Activated CD4-positive, alpha-beta T cell treated with anti-CD3 and anti-CD28 coated beads, Interleukin-2, Interleukin-4, amounts not matched to agents 100 ng/mL and 50 ng/mL, durations not matched to agents 16 hours and 8 hours (primary cell): Measurements from ENCODE around the gene FMN1.
A peak's percentile ranks its signal among the peaks of the same experiment; 100 is the strongest.

ENCODE experiments used
- DNase-seq: peaks from one replicate; pipeline ENCODE4 v3.0.0-alpha.2; 2020; ENCODE audit warnings: low spot score

FMN1 gene

DNA sequence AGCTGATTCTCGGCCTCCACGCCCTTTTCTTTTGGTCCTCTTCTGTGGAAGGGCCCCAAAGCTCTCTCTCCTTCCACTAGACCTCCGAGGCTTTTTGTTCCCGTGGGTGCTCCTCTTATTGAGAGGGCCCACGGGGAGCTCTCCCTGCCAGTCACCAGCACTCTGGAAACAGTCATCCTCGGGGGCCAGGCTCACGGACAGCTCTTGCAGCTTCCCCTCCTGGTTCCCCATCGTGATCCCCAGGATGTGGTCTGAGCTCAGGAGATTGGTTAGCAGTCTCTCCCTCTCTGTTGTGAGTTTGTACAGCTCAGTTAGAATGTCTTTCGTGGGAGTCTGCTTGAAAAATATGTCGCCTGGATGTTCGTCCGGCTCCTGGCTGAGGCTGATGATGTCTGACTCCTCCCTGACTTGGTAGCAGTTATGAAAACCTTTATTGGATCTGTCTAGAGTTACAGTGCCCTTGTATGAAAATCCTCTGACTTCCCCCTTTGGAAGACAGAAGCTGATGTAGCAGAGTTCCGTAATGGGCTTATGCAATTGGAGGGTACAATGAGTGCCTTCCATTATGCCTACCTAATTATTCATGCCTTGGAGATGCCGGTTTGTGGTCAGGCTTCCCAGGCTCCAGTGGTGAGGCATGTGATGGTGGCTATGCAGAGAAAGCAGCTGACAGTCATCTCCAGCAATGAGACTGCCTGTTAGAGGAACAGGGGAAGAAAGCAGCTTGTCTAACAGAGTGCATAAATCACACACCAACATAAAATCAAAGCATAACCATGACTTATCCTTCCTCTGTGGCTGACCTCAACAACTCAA is 40.0 kb downstream of the FMN1 start:
- no peak for DNase-seq

DNA sequence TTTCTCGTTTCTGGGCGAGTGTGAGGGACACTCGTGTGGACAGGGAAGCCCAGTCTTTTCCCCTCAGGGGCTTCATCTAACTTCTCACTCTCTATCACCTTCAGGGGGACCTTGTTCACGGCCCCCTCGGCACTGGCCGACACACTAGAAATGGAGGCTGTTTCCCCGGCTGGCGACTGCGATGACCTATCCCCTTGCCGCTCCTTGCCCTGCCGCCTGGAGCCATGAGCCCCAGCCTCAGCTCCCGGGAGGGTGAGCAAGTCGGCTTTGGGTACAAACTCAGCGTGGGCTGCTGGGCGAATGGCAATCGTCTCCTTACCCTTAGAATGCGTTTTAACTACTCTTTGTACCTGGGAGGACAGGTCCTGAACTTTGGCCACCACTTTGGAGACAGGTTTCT is 41.0 kb downstream of the FMN1 start:
- no peak for DNase-seq

DNA sequence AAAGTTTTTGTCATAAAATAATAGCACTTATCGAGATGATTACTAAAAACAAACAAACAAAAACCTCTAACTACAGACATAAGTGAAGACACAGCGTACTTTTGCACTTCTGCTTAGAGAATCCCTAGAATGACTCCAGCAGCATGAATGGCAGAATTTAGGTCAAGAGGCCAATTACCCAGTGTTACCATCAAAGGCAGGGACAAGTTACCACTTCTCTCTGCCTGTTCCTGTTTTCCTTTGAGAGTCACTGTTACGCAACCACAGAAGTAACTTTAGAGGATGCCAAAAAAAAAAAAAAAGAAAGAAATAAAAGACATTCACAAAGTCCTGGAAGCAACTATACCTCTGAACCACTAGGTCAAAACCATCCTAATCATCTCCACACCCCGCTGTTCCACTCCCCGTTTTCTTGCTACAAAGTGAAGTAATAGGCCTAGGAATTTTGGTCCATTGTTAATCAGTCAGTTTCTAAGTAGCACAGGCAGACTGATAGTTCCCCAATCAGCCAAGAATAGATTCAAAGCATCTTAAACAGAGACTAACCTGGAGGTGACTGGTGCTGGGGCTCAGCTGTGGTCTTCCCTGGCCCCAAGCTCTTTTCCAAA is 41.9 kb downstream of the FMN1 start:
- DNase-seq, result no peak

DNA sequence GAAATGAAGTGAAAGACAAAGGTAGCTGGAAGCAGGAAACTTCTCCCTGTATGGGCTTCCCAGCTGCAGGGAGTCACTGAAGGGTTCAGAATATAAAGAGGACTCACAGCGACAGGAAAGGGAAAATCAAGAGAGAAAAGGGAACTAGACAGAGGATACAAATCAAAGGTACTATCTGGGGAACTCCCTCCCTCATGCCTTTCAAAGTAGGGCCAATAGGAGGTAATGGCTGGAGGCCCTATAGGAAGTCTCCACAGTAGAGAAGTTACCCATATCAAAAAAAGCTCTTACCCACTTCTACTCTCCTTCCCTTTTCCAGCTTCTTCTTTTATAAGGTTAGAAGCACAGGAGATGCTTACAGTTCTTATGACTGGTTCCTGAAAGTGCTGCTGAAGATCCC is 43.5 kb downstream of the FMN1 start:
- DNase-seq, result no peak

DNA sequence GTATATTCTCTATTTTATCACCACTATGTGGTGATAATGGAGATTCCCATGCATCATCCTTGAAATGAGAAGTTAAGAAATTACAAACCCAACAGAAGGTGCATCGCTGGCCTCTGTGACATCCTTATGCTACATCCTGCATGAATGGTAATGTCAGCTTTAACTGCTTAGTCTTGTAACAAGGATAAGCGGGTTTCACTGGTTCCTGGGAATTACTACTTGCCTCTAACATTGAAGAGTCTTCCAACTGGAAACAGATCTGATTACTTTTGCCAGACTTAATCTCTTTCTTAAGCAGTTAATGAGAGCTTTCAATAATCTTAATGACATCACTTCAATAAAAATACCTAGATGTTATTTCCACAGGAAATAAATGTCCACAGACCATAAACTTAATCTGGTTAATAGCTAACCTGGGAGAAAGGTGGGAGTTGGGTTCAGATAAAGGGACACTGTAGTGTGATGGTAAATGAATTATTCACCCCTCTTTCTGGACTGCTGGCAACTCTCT is 44.0 kb downstream of the FMN1 start:
- DNase-seq, result no peak

DNA sequence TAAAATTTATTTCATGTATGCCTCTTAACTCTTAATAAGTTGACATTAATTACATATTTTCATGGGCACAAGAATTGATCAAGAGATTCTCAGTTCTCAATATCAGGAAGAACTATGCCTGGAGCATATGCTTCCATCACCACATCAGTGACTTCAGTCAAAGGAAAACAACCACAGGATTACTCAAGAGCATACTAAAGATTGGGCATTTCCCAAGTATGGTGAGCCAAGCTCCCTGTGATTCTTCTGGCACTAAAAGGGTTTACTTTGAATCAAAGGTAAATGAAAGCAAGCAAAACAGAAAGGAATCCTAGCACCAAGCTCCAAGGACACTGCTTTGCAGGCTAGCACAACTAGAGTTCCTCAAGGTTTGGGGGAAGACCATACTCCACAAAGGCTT is 44.6 kb downstream of the FMN1 start:
- no peak for DNase-seq

DNA sequence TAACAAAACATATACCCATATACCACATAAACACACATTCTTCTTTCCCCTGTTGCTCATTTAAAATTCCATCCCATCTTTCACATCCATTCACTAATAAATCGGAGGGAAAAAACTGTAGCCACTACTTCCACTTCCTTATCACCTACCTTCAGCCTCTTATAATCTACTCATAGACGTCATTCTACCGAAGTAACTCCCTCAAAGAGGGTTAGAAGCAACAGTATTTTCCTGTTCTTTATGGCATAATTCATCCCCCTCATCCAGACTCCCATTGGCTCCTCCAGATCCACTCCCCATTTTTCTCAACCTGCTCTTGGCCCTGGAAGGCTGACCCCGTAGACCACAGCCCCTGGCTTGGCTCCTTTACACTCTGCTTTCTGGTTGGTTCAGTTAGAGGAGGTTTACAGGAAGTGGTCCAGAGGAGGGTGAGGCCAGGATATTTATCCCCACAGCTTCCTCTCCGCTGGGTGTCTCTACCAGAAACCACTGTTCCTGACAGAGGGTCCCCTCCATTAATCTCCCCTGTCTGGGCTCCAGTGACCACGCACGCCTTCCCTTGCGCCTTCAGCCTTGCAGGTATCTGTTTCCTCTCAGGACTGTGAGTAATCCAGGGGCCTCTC is 46.3 kb downstream of the FMN1 start:
- DNase-seq, result no peak

DNA sequence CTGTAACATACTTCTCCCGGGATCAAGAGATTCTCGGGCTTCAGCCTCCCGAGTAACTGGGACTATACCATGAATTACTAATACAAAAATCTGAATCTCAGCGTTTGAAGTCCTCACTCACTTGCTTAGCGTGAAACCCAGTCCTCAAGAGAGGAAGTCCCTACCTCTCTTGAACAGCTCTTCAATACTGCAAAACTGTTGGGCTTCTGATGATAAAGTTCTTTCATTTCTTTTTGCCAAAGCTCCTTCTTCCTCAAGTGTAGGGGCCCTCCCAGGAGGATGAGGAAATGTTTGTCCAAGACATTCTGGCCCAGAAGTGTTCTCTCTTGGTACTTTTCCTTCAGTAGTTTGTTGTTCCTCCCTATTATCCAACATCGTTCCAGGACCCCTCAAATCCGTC is 48.5 kb downstream of the FMN1 start:
- no peak for DNase-seq

DNA sequence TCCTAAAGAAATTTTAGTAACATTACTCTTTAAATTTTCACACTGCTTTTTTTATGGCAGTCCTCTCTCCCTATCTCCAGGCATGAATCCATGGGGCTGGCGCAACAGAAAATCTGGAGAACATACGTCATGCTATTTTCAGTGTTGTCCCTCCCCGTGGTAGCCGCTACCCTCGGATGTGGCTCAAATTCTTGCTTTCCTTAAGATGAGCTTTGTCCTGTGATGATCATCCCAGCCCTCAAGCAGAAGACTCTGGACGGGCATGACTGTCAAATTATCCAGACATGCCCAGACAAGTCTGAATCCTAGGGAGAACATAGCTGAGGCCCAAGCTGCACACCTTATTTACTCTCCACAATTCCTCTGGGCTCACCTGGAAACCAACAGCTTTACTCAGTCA is 49.1 kb downstream of the FMN1 start:
- DNase-seq, result no peak

DNA sequence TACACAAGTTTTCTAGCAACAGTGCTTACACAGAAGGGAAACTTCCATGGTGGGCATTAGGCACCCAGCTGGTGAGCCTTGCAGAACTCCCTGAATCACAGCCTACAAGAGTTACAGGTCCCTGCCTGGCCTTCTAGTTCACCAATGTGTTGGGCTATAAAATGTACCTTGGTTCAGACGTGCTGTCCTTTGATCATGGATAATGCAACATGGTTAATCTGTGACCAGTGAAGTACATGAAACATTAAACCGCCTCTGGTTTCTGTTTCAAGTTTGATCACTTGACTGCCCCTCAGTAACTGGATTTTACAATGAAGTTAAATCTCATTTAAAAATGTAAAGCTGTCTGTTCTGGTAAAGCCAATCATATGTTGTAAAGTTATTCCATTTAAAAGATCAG is 51.8 kb downstream of the FMN1 start:
- no peak for DNase-seq

DNA sequence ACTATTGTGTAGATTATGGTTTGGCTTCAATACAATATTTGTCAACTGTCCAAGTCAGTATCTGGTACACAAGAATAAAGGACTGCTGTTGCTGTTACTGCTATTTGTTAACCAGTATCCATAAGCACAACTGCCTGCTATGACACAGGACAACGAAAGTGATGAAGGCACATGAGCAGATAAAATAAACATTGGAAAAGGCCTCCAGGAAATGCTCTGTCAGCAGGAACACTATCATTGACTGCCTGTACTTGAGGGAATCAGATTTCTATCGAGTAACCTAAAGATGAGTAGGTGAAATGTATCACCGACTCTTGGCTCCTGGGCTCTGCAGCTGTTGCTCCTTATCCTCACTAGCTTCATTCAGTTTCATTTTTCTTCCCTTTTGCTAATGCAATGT is 56.5 kb downstream of the FMN1 start:
- DNase-seq, result no peak

DNA sequence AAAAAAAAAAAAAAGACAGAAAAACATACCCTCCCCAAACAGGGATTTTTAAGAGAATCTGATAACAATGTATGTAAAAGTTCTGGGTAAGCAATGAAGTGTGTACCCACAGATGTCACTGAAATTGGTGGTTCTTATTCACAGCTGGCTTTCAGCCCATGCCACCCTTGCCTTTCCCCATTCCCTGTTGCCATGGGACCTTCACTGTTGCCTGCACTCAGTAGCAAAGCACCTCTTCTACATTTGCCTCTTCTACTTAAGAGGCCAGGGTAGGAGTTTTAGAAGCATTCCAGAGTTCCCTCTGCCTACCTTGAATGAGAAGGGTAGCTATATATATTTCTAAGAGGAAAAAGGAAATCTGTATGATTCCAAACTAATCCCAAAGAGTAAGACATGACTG is 57.4 kb downstream of the FMN1 start:
- no peak for DNase-seq

DNA sequence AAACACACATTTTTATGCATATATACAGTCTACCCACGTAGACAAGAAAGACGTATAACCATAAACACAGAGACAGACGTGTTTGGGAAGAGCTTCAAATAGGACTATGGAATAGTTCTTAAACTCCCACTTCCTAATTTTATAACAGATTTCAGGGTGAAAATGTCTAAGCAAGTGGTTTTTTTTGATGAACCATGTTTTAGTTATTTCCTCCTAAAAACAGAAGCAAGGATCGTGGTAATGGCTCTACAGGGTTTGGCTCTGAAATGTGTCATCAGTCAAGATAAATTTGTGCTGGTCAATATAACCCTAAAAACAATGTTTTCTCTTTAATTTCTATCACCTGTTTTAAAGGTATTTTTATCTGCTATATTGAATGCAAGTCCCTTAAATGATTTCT is 58.2 kb downstream of the FMN1 start:
- no peak for DNase-seq

DNA sequence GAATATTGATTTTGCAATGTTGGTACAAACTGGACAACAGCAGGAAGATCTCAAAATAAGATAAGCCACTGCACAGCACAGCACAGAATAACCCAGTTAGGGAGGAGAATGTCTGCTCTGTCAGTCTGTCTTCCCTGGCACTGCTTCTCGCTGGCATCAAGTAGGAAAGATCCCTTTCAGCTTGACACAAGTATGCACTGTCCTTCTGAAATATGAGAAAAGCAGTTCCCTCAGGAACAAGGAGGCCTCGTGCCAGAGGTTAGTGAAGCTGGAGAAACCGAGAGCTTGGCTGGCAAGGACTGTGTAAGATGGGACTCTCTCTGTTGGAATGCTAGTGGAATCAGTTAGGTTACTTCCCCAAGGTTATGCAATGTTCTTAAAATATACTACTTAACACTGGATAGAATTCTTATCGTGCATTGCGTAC is 59.1 kb downstream of the FMN1 start:
- DNase-seq, result no peak

DNA sequence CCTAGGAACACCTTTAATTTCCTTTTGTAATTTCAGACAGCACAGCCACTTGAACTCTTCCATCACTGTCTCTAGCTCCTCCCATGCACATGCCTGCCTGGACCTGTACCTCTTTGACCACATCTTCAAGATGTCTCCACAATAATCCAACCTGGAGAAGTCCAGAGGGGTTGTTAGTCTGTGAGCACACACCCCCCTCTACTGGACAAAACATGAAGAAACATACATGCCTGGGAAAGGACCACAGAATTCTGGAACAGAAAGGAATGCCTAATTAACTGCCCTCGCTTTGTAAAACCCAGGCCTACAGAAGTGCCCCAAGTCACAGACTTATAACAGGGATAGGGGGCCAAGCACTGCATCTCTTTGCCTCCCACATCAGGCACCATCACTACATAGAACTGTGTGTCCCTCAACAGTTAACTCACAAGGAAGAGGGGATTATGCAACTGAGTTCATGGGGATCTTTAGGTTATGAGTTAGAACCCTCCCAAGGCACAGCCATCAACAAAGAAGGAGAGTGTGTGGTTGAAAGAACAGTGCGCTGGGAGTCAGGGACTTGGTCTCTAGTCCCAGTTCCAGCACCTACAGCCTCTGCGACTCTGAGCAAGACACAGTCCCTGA is 61.7 kb downstream of the FMN1 start:
- peak; percentile 10 for DNase-seq

DNA sequence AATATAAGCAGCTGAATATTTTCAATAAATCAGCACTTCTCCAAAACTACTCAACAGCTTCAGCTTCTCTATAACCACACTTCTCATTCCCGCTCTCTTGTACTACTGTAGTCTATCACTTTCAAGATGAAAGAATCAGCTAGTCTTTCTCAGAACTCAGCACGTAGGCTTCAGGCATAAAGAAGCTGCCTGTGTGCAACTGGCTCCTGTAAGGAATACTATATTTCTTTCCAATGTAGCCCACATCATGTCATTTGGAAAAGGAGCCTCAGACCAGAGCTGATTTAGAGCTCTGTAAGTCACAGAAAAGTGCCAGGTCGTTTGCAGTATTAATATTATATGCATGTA is 62.3 kb downstream of the FMN1 start:
- no peak for DNase-seq

DNA sequence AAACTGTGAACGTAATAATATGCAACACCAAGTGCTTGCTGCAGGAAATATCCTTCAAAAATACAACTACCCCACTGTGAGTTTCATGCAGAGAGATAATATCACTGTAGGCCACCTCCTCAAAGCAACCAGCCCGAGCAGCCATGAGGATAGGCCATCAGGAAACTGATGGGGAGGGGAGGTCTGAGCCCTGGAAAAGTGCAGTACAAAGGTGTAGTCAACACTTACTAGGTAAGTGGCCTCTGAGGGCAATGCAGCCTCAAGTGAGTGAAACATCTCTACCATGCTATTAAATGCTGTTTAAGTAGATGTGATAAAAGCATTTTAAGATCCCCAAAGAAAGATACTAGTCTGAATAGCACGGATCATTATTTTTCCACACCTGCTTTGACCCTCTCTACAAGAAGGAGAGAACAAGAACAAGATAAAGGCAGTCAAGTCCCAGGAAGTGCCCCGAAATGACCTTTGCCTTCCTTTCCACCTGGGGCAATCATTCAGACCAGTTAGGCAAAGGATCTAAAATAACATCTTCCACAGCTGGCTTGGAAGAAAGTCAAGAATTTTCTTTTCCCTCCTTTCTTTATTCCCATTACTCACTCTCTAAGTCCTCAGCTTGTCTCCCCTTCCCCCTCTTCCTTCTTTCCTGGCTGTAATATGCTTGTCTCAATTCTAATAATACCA is 62.8 kb downstream of the FMN1 start:
- DNase-seq, result no peak

DNA sequence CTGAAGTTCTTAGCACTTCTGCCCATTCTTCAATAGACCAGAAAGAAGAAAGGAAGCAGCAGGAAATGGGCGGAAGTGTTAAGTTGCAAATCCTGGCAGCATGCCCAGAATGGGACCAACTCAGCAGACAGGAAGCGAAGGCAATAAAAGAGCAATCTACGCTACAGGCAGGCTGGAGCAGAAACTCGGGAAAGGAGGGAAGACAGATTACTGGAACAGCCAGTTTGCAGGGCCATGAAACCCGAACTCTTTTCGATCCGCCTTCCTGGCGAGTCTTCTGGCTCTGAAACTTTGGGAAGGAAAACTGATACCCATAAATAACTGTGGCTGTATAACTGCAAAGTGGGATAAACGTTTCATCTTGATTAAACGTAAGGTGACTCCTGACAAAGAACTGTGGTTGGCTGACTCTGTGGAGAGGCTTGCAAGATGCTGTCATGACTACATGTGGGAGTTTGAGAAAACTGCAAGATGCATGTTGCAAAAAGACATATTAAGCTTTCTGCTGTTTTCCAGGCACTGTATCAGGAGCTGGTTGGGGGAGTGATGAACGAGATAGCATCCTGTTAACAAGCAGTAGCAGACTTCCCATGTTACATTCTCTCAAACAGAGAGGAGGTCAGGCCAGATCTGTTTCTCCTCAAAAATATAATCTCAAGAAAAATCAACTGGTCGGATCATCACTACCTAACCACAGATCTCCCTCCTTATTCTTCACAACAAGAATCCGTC is 67.8 kb downstream of the FMN1 start:
- DNase-seq, result peak; percentile 19

DNA sequence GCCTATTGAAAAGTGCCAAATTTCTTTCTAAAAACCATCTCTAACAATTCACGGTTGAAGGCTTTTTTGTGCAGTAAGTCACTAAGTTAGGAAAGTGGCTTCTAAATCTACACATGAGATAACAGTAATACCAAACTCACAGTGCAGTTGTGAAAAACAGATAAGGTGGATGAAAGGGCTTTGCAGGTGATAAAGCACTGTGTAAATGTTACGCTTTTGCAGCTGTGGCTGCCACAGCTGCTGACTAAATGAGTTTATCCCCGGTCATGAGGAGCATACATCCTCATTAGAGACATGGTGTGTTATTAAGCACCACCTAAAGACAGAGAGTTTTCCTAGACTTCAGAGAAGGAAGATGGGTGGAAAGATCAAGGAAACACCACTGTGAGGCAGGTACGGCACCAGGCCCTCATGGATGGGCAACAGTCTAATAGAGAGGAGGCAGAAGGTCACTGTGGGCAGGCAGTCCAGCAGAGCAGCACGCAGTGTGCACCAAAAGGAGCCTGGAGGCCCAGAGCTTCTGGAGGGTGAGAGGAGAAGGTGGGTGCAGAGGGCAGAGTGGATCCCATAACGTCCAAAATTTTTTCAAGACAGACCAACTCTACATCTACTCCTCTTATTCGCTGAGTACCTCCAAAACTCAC is 68.5 kb downstream of the FMN1 start:
- no peak for DNase-seq

DNA sequence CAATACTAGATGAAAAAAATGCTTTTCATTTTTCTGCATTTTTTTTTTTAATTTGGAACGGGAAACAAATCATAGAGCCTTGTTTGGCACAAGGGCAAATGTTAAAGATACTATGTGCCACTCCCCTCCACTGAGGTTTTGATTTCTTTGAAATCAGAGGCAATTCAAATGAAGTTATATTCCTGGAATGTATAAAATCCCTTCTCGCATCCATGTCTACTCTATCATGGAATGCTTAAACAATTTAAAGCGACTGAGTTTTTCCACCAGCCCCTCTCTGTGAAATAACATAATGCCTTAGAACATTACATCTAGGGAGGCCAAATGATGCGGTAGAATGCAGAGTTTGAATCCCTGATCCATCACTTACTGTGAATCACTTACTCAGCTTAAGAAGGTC is 69.7 kb downstream of the FMN1 start:
- no peak for DNase-seq

DNA sequence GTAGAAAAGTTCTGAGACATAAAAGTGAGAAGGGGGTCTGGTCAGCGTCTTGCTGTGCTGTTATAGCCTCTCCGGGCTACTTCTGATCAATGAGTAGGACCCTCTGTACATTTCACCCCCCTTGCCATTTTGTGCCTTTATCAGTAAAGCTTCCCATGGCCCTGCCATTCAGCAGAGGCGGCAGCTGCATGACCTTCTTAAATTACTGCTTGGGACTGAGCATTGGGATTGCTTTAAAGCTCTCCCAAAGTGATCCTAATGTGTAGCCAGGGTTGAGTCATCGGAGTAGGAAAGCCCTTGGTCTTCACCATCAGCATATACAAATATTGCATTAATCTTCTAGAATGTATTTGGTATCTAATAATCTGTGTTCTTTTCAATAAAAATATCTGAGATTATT is 70.2 kb downstream of the FMN1 start:
- DNase-seq, result no peak
